MM.1S (cell line): Measurements from ENCODE around the gene LRMDA.

ENCODE experiments used
- EZH2phosphoT487 ChIP-seq: fragments of 300-600 bp; sonication (generic); IDR thresholded peaks from 2 replicates; pipeline ENCODE4 v1.6.1; 2018; ENCODE audit warnings: antibody characterized with exemption, low read length
- TF ChIP-seq, protein P1 (sequence below): fragments of 300-600 bp; sonication (generic); IDR thresholded peaks from 2 replicates; pipeline ENCODE4 v1.5.1; 2016; ENCODE audit warnings: antibody characterized with exemption, low read length, mixed read lengths

GRCh38 chr10:75944061-75944460, 512.6 kb downstream of the LRMDA start:
- TF ChIP-seq, protein P1, sequence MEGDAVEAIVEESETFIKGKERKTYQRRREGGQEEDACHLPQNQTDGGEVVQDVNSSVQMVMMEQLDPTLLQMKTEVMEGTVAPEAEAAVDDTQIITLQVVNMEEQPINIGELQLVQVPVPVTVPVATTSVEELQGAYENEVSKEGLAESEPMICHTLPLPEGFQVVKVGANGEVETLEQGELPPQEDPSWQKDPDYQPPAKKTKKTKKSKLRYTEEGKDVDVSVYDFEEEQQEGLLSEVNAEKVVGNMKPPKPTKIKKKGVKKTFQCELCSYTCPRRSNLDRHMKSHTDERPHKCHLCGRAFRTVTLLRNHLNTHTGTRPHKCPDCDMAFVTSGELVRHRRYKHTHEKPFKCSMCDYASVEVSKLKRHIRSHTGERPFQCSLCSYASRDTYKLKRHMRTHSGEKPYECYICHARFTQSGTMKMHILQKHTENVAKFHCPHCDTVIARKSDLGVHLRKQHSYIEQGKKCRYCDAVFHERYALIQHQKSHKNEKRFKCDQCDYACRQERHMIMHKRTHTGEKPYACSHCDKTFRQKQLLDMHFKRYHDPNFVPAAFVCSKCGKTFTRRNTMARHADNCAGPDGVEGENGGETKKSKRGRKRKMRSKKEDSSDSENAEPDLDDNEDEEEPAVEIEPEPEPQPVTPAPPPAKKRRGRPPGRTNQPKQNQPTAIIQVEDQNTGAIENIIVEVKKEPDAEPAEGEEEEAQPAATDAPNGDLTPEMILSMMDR: no peak
- no peak for TF ChIP-seq EZH2phosphoT487
